Thyroid gland (tissue), 4 donors: ENCODE data around the gene ASXL1.

ENCODE experiments used
- CTCF ChIP-seq, 6 experiments: fragments of 200-600 bp in 3 of 6; fragments of 450-650 bp in 3 of 6; sonication (generic) in 3 of 6; IDR thresholded peaks; one replicate each; pipeline ENCODE4 v1.5.1; 2016 to 2019; ENCODE audit warnings: antibody characterized with exemption in 6 of 6, mild to moderate bottlenecking in 2 of 6, inconsistent platforms in 1 of 6, moderate library complexity in 1 of 6
- POLR2A ChIP-seq, 2 donors: fragments of 450-650 bp; IDR thresholded peaks; one replicate each; pipeline ENCODE4 v1.6.1; 2017; ENCODE audit warnings: antibody characterized with exemption in 2 of 2, mild to moderate bottlenecking in 2 of 2, moderate library complexity in 1 of 2

- TF ChIP-seq CTCF (IDR thresholded peaks at IDR 0.05) (no peak), POLR2A (IDR thresholded peaks at IDR 0.05) (no peak)
Measured at GRCh38 chr20:32344835-32345506, 13.2 kb upstream of the ASXL1 start.
